HepG2 (cell line): ENCODE data around the gene CASKIN1. TPM values are rescaled to one million over a fixed set of nuclear protein-coding genes. Genes with fewer than 3 reads are reported as not detected.

ENCODE experiments used
- BCL6 ChIP-seq: IDR thresholded peaks from 2 replicates; pipeline ENCODE4 v1.6.1; 2016; ENCODE audit warnings: missing genetic modification reagents, missing compliant biosample characterization
- CTCF ChIP-seq: sonication (generic); formaldehyde crosslinking; IDR thresholded peaks from 2 replicates; pipeline ENCODE4 v1.5.0; 2020; ENCODE audit warnings: mild to moderate bottlenecking, missing genetic modification reagents, moderate library complexity
- KMT2B ChIP-seq: IDR thresholded peaks from 2 replicates; pipeline ENCODE4 v1.6.1; 2016; ENCODE audit warnings: missing genetic modification reagents, missing compliant biosample characterization
- PLRG1 ChIP-seq: fragments of 450-650 bp; conservative IDR thresholded peaks from 2 replicates; pipeline ENCODE4 v1.6.1; 2016
- POGK ChIP-seq: sonication (generic); formaldehyde crosslinking; conservative IDR thresholded peaks from 2 replicates; pipeline ENCODE4 v1.8.0; 2022; ENCODE audit warnings: mild to moderate bottlenecking, moderate library complexity, missing genetic modification reagents
- PREB ChIP-seq: sonication (generic); formaldehyde crosslinking; IDR thresholded peaks from 2 replicates; pipeline ENCODE4 v1.4.0; 2020; ENCODE audit warnings: missing genetic modification reagents
- RBFOX2 ChIP-seq: fragments of 200-400 bp; formaldehyde crosslinking; IDR thresholded peaks from 2 replicates; pipeline ENCODE4 v1.6.1; 2017; ENCODE audit warnings: low read depth, mild to moderate bottlenecking, low read length
- TFE3 ChIP-seq: IDR thresholded peaks from 2 replicates; pipeline ENCODE4 v1.6.1; 2016
- ZKSCAN5 ChIP-seq: sonication (generic); formaldehyde crosslinking; IDR thresholded peaks from 2 replicates; pipeline ENCODE4 v1.5.1; 2020; ENCODE audit warnings: mild to moderate bottlenecking, missing genetic modification reagents
- ZNF232 ChIP-seq: sonication (generic); formaldehyde crosslinking; IDR thresholded peaks from 2 replicates; pipeline ENCODE4 v1.4.0; 2020; ENCODE audit warnings: missing genetic modification reagents, borderline replicate concordance
- ZNF451 ChIP-seq: sonication (generic); formaldehyde crosslinking; IDR thresholded peaks from 2 replicates; pipeline ENCODE4 v1.5.0; 2020; ENCODE audit warnings: mild to moderate bottlenecking, missing genetic modification reagents
- ZNF781 ChIP-seq: sonication (generic); formaldehyde crosslinking; IDR thresholded peaks from 2 replicates; pipeline ENCODE4 v1.5.1; 2020; ENCODE audit warnings: borderline replicate concordance, mild to moderate bottlenecking, missing genetic modification reagents; ENCODE audit errors: not compliant biosample characterization
- polyA plus RNA-seq, 8 experiments: library from polyadenylated mRNA; depleted of rRNA in 3 of 8; stranded (reverse) in 7 of 8; unstranded in 1 of 8; fragments of >200 nt; fragmentation: Illumina TruSeq in 4 of 8; extraction: Trizol in 4 of 8; gene quantifications; 2 replicates each; pipeline versions ENCODE4 v1.2.1 to v1.2.3, GENCODE V29; 2011 to 2016; ENCODE audit warnings: low read depth in 4 of 8, missing spikeins in 1 of 8, mixed read lengths in 1 of 8; ENCODE audit not compliant: insufficient read depth in 1 of 8
- total RNA-seq, 5 experiments: library from RNA; depleted of rRNA; stranded (reverse); fragments of >200 nt; fragmentation: Illumina TruSeq; extraction: Trizol; gene quantifications; 2 replicates each; pipeline ENCODE4 v1.2.3, GENCODE V29; 2016; ENCODE audit warnings: low read depth in 1 of 5
- TF ChIP-seq, protein P1 (sequence below): sonication (generic); formaldehyde crosslinking; IDR thresholded peaks from 2 replicates; pipeline ENCODE4 v1.5.0; 2020; ENCODE audit warnings: mild to moderate bottlenecking, missing genetic modification reagents
- TF ChIP-seq, protein P2 (sequence below): sonication (generic); formaldehyde crosslinking; IDR thresholded peaks from 2 replicates; pipeline ENCODE4 v1.4.0; 2020; ENCODE audit warnings: missing genetic modification reagents, borderline replicate concordance
- TF ChIP-seq, protein P3 (sequence below): sonication (generic); formaldehyde crosslinking; IDR thresholded peaks from 2 replicates; pipeline ENCODE4 v1.5.0; 2020; ENCODE audit warnings: mild to moderate bottlenecking, missing genetic modification reagents

The CASKIN1 gene
- total and polyA plus RNA-seq, 2 of the 13 experiments (the other 11 are each of a cell fraction or from before 2014, with no cell fraction given) = 1.2 to 2.2 TPM

DNA sequence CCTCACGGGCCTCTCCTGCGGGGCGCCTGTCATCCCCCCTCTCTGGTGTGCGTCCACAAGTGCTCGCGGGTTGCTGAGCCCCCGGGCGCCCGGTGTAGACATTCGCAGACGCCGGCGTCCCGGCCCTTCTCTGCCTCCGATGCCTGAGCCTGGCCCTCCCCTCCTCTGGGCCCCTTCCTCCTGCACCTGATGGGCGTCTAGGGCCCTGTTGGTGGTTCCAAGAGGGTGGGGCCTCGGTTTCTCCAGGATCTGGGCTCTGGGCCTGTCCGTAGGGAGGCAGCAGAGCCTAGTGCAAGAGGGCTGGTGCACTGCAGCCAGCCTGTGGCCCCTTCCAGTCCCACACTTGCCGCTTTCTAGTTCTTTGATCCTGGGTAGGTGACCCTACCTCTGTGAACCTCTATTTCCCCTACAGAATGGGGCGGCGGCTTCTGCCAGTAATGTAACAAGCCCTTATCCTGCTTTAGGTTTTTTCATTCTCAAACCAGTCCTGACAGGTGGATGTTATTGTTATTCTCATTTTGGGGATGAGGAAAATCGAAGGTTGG lies 27.6 kb upstream of the CASKIN1 start (continued):
- TF ChIP-seq, protein P1, sequence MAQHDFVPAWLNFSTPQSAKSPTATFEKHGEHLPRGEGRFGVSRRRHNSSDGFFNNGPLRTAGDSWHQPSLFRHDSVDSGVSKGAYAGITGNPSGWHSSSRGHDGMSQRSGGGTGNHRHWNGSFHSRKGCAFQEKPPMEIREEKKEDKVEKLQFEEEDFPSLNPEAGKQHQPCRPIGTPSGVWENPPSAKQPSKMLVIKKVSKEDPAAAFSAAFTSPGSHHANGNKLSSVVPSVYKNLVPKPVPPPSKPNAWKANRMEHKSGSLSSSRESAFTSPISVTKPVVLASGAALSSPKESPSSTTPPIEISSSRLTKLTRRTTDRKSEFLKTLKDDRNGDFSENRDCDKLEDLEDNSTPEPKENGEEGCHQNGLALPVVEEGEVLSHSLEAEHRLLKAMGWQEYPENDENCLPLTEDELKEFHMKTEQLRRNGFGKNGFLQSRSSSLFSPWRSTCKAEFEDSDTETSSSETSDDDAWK (CRISPR knock-in tag) = no peak
- 0 out of 2 replicates have a peak, but pooled peaks have one; percentile 1 for TF ChIP-seq ZNF232 (CRISPR knock-in tag)
- TF ChIP-seq ZNF781 = no peak
- TF ChIP-seq PLRG1 = no peak
- 0 out of 2 replicates have a peak, but pooled peaks have one; percentile 2 for TF ChIP-seq ZNF451 (CRISPR knock-in tag)
- TF ChIP-seq TFE3 (CRISPR knock-in tag) = 0 out of 2 replicates have a peak, but pooled peaks have one; percentile 17
- TF ChIP-seq RBFOX2 = no peak
- TF ChIP-seq CTCF = peak; percentile 72
- no peak for TF ChIP-seq POGK
- TF ChIP-seq, protein P2, sequence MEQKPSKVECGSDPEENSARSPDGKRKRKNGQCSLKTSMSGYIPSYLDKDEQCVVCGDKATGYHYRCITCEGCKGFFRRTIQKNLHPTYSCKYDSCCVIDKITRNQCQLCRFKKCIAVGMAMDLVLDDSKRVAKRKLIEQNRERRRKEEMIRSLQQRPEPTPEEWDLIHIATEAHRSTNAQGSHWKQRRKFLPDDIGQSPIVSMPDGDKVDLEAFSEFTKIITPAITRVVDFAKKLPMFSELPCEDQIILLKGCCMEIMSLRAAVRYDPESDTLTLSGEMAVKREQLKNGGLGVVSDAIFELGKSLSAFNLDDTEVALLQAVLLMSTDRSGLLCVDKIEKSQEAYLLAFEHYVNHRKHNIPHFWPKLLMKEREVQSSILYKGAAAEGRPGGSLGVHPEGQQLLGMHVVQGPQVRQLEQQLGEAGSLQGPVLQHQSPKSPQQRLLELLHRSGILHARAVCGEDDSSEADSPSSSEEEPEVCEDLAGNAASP (CRISPR knock-in tag) = 0 out of 2 replicates have a peak, but pooled peaks have one; percentile 15
- TF ChIP-seq, protein P3, sequence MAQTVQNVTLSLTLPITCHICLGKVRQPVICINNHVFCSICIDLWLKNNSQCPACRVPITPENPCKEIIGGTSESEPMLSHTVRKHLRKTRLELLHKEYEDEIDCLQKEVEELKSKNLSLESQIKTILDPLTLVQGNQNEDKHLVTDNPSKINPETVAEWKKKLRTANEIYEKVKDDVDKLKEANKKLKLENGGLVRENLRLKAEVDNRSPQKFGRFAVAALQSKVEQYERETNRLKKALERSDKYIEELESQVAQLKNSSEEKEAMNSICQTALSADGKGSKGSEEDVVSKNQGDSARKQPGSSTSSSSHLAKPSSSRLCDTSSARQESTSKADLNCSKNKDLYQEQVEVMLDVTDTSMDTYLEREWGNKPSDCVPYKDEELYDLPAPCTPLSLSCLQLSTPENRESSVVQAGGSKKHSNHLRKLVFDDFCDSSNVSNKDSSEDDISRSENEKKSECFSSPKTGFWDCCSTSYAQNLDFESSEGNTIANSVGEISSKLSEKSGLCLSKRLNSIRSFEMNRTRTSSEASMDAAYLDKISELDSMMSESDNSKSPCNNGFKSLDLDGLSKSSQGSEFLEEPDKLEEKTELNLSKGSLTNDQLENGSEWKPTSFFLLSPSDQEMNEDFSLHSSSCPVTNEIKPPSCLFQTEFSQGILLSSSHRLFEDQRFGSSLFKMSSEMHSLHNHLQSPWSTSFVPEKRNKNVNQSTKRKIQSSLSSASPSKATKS (CRISPR knock-in tag) = no peak
- TF ChIP-seq PREB = no peak
- TF ChIP-seq BCL6 (CRISPR knock-in tag) = 0 out of 2 replicates have a peak, but pooled peaks have one; percentile 10
- TF ChIP-seq KMT2B (CRISPR knock-in tag) = 0 out of 2 replicates have a peak, but pooled peaks have one; percentile 15
- TF ChIP-seq ZKSCAN5 (CRISPR knock-in tag) = no peak
